ENCODE data around the gene MOB3A.

DNA sequence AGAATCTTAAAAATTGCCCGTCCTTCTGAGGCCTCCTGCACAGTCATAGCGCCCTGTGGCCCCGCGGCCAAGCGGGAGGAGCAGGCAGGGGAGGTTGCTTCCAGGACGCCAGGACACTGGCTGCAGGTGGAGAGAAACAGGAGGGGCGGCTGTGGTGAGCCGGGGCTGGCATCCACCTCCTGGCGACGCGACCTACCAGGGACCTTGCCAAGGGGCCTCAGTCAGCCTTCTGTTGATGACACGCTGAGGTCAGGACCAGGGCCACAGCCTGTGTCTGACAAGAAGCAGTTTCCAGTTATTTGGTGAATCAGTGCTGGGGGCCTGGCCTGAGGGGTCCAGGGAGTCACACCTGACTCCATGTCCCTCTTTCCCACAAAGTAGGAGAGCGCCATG lies 31.7 kb downstream of the MOB3A start:
- no peak for TF ChIP-seq CTCF (IDR thresholded peaks at IDR 0.05; ENCODE audit: borderline replicate concordance, extremely low read depth, low read length, poor library complexity, severe bottlenecking)
- TF ChIP-seq EZH2 (IDR thresholded peaks at IDR 0.05; ENCODE audit: borderline replicate concordance, low read depth, low read length, severe bottlenecking), result no peak

All from DND-41 (cell line).